ENCODE results near the gene TWIST2.

GRCh38 chr2:238900511-238900910 is 52.6 kb downstream of the TWIST2 start:
- no peak for TF ChIP-seq CTCF (IDR thresholded peaks at IDR 0.05; ENCODE audit: low read length)
- TF ChIP-seq EZH2 (optimal IDR thresholded peaks at IDR 0.05; ENCODE audit: low read depth, low read length), result no peak
